ENCODE results near the gene TMEM61.

The TMEM61 gene

DNA sequence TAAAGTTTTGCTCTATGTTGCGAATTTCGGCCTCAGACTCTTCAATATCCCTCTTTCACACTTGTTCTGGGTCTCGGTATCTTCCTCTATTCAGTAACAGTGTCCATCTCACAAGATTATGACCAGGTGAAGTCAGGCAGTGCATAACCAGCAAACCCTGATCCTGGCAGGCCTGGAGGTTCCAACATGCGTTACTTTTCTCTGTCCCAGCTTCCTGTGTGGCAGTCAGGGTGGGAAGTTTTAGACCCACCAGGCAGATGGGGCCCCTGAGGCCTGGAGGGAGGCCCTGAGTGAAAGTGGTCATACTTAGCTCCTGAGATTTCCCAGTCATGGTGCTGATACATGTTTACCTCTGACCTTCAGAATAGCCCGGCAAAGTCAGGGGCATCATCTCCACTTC, 5.1 kb downstream of the TMEM61 start:
- no peak for DNase-seq (ENCODE audit: low spot score)

DNA sequence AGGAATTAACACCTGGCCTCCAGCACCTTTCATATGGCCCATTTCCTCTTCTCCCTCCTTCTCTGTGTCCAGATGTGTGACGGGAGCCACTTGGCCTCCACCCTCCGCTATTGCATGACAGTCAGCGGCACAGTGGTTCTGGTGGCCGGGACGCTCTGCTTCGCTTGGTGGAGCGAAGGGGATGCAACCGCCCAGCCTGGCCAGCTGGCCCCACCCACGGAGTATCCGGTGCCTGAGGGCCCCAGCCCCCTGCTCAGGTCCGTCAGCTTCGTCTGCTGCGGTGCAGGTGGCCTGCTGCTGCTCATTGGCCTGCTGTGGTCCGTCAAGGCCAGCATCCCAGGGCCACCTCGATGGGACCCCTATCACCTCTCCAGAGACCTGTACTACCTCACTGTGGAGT, 5.6 kb downstream of the TMEM61 start:
- no peak for DNase-seq (ENCODE audit: low spot score)

- no peak for DNase-seq (ENCODE audit: low spot score)
Measured at GRCh38 chr1:54986533-54986932, 6.1 kb downstream of the TMEM61 start.

- no peak for DNase-seq (ENCODE audit: low spot score)
Measured at GRCh38 chr1:54987427-54987826, 7.0 kb downstream of the TMEM61 start.

DNA sequence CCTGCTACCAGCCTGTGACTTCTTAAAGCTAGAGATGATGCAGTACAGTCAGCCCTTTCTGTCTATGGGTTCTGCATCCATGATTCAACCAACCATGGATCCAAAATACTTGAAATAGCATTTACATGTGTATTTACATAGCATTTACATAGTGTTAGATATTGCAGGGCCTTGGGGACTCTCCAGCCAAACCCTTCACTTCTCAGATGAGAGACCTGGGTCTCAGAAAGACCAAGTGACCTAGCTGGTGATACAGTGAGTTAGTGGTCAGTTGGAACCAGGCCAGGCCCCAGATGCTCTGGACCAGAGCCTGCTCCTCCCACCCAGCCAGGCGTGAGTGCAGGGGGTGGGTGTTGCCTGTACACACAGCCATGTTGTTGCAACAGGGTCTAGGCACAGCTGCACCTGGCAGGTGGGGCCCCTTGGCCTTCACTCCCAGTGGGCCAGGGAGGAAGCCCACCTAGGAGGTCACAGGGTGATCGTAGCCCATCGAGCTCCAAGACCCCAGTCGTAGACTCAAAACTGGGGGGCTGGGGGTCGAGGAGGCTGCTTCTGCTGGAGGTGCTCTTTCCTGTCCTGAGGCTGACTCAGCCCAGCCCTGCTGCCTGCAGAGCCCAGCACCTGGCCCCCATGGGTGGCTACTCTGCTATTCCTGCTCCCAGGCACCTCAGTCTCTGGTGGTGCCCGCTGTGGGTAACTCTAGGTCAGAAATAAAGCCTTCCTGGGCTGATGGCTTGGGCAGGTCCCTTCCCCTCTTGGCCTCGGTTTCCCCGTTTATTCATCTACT, 7.7 kb downstream of the TMEM61 start:
- DNase-seq (ENCODE audit: low spot score): no peak

GRCh38 chr1:54988975-54989374, 8.5 kb downstream of the TMEM61 start:
- DNase-seq (ENCODE audit: low spot score): no peak

DNA sequence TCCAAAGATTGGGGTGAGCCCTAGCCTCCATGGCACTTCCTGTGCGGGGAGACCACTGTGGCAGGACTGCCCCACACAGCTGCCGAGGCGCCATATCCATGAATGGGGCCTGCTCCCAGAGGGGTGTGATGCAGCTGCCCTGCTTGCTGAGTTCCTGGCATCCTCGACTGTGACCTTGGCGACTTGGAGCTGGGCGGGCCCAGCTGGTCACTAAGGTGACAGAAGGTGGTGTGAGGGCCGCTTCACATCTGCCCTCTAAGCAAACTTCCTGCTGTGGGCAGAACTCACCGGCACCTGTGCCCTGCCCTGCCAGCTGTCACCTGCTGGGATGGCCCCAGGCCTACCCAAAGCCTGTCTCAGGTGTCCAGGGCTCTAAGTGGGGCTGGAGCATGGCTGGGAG, 9.0 kb downstream of the TMEM61 start:
- DNase-seq (ENCODE audit: low spot score): no peak

DNA sequence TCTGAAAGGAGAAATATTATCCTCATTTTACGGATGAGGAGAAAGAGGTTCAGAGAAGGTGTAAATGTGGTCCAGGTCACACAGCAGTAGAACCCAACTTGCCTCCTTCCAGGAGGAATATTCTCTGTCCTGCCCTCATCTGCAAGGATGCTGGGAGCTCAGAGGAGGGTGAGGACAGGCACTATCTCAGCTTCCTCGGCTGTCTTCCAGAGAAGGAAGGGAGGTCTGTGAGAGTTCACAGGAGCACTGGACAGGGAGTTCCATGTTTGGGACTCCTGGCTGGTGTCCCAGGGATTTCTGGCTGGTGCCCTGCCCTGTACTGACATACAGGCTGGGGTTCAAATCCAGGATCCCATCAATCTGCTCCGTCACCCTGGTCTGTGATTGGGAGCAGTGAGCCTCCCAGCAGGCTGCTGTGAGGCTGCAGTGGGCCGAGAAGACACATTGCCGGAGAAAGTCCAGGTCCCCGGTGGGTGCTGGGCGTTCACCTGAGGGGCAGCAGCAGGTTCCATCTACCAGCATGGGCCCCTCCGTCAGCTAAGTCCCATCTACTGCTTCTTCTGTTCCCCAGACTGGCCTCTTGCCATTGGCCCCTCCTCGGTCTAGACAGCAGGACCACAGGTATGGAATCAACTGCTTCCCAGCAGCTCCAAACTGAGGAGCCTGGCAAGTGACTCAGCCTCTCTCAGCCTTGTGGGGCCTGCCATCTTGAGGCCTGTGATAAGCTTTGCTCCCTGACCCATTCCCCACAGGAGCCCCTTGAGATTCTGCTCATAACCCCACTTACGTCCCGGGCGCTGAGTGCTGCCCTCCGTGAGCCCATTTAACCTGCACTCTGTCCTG, 9.8 kb downstream of the TMEM61 start:
- DNase-seq (ENCODE audit: low spot score): peak; percentile 41

- DNase-seq (ENCODE audit: low spot score): no peak
Measured at GRCh38 chr1:54990916-54991315, 10.5 kb downstream of the TMEM61 start.

DNA sequence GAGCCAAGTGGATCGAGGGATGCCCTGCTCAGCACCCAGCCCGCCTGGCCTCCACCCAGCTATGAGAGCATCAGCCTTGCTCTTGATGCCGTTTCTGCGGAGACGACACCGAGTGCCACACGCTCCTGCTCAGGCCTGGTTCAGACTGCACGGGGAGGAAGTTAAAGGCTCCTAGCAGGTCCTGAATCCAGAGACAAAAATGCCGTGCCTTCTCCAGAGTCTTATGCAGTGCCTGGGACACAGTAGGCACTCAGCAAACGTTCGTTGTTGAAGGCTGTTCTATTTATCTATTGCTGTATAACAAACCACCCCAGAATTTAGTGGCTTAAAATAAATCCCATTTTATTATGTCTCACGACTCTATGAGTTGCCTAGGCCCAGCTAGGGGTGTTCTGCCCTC, 11.5 kb downstream of the TMEM61 start:
- DNase-seq (ENCODE audit: low spot score): no peak

GRCh38 chr1:54993140-54993539, 12.7 kb downstream of the TMEM61 start:
- DNase-seq (ENCODE audit: low spot score): no peak

DNA sequence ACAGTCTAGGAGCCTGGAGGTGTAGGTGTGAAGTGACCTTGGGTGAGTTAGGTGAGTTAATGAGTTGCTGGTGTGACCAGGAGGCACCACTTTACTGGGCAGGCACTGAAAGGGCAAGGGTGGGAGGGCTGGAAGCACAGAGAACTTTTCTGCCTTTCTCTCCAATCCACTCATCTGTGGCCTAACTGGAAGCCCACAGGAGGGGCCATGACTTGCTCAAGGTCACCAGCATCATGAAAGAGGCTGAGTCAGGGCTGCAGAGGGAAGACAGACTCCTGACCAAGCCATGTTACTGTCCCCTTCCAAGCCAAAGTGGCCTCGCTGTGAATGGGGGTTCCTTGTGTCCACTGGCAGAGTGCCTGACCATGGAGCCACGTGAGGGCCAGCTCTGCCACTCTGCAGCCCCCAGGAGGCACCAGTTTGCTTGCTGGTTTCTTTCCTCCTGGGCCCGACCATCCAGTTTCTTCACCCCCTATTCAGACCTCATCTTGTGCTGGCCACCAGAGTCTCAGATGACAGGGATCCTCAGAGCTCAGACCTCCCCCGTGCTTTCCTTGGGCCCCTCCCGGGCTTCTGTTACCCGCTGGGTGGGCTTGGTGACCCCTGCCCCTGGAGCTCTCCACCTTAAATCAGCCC, 14.0 kb downstream of the TMEM61 start:
- DNase-seq (ENCODE audit: low spot score): no peak

DNA sequence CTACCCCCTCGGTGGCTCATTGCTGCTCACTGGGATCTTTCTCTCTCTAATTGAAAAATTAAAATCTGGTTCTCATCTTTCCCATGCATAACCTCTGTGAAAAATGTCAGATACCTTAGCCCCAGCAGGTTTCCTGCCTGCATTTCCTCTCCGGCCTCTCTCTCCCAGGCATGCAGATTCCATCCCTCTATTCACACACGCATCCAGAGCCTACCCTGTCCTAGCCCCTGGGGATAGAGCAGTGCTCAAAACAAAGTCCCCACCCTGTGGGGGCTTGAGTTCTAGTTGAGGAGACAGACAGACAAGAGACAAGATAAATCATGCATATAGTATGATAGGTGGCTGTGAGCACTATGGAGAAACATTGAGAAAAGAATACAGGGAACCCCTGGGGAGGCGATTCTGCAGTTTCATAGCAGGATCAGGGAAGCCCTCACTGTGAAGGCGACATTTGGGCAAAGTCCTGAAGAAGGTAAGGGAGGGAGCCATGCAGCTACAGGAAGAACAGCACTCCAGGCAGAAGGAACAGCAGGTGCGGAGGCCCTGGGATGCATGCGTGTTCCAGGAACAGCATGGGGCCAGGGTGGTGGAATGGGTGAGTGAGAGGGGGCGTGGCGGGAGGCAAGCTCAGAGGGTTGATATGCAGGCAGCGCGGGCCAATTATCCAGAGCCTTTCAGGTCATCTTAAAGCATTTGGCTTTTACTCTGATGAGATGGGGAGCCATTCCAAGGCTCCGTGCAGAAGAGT, 14.8 kb downstream of the TMEM61 start:
- DNase-seq (ENCODE audit: low spot score): no peak

- no peak for DNase-seq (ENCODE audit: low spot score)
Measured at GRCh38 chr1:54995835-54996234, 15.4 kb downstream of the TMEM61 start.

DNA sequence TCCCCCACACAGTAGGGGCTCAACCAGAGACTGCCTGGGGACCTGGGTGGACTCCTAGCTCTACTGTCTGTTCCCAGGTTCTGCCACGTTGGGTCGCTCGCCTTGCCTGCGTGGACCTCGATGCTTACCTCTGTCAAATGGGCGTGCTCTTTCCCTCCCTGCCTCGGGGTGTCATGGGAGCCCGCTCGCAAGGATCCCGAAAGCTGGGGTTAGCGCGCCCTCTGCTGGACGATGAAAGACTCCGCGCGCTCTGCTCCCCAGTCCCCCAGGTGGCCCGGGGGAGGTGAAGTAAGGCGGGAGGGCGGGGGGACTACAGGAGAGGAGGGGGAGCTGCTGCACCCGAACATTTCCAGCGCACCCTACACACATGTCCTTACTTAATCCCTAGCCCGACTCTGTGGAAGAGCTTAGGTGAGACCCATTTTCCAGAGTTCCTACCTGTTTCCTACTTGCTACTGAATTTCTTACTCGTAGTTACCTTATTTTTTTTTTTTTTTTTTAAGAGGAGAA, 16.0 kb downstream of the TMEM61 start:
- peak; percentile 75 for DNase-seq (ENCODE audit: low spot score)

DNA sequence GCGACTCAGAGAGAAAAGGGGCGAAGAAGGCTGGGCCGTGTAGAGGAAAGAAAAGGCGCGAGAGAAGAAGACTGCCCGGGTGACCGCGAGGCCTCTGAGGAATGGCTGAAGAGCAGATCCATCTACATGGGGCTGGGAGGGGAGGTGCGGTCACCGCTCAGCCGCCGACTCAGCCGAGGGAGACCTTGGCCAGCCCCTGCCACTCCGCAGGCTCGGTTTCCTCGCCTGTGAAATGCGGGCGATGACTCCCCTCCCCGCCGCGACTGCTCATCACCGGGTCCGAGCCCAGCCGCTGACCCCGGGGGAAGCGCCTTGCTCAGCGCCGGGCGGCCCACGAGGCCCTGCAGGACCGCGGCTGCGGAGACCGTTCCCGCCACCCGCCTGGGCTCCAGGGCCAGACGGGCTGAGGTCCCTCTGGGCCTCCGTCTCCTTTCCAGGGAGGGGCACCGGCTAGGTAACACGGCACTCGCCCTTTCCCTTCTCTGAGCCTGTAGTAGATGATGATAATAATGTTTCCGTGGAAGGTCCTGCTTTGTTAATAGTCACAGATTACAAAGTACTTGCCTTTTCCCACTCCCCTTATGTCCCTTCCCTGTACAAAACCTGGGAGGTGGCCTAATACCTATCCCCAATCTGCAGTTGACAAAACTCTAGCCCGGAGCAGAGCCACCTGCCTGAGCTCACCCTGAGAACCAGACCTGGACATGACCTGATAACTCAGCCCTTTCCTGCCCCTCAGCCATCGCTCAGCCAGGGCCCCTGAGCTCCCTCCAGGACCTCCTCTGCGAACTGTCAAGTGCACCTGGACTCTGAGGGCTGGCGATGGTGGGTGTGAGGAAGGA, 16.7 kb downstream of the TMEM61 start:
- no peak for DNase-seq (ENCODE audit: low spot score)

DNA sequence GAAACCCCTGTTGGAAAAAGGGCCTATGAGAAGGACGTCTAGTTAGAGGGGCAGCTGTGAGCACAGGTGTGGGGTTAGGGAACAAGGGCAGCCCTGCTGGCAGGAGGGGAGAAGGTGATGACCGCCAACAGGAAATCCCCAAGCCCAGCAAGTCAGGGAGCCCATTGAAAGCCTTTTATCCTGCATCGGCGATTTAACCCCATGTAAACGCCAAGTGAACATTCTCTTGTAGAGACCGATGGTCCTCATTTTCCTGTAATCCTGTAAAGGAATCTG, 17.2 kb downstream of the TMEM61 start:
- DNase-seq (ENCODE audit: low spot score): no peak

- no peak for DNase-seq (ENCODE audit: low spot score)
Measured at GRCh38 chr1:54998100-54998499, 17.7 kb downstream of the TMEM61 start.

DNA sequence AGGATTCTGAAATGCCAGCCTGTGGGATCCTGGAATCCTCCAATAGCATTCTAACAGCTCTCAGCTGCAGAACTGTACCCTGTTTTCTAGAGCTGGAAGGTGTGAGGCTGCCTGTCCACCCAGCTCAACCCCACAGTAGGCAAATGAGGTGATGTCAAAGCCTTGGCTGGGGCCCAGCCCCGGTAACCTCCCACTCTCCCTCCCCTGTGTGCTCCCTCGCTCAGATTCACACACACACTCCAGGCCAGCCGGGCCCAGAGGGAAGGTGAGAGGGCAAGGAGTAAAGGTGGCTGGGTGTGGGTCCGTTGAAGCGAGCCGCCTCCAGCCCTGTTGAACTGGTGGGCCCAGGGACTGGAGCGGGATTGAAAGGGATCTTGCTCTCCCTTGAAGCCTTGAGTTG, 18.2 kb downstream of the TMEM61 start, which contains the start of gene BSND:
BSND (plus strand) TSS at position 257 of the 400 bp plus-strand sequence. CDS start 254 bp downstream, outside the sequence.
- no peak for DNase-seq (ENCODE audit: low spot score)

DNA sequence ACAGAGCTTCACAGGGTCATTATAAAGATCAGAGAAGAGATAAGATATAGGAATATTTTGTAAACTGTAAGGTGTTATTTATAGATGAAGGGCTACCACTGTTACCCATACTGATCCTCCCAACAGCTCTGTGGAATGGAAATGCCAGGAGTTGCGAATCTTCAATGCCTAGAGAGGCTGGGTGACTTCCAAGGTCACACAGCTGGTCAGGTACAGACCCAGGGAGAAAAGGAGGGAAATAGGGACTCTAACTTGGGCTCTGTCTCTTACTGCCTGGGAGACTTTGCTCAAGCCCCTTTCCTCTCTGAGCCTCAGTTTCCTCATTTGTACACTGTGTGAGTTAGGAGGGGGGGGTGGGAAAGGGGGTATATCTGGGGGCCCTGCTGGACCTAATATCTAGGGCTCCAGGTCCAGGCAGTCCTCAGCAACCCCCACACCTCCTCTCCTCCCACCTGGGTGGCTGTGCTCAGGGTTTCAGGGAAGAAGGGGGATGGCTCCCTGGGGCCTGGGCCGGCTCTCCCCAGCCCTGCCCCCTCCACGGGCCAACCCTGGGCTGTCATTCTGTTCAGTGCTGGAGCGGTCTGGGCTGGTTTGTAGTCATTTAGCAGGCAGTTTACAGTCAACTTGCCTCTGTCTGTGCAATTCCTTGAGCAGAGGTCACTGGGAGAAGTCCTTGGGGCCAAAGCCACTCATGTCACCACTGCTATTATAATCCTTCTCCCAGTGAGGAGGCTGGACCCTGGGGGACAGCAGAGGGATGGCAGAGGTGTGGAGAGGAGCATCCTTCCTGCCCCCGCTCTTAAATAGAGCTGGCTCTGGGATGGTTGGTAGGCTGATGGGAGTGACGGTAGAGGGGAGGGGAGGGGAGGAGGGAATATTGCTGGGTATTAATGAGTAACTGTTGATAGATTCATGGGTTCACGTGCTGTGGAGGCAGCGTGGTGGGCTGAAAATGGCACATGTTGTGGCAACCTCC, 20.0 kb downstream of the TMEM61 start:
- DNase-seq (ENCODE audit: low spot score): no peak

All from cerebellar cortex (tissue), 1 donor.